ENCODE data around the gene BTBD10. TPM values are rescaled to one million over a fixed set of nuclear protein-coding genes. Genes with fewer than 3 reads are reported as not detected.

BTBD10 gene
- total and polyA plus RNA-seq, 11 donors, result 5.9 to 31.4 (median 25.8) TPM

- Histone ChIP-seq H3K27me3 (no peaks in the 10 kb centered on the region), H3K9me3 (peaks cover 0 to under 1% (median 0%) of the 10 kb centered on the region in 12 donors), H3K27ac (no peak overlapping the region), H3K4me1 (no peaks in the 10 kb centered on the region), H3K4me3 (no peak overlapping the region), H3K36me3 (peaks cover 0 to 59% (median 49%) of the 10 kb centered on the region in 9 donors)
- WGBS, 4 donors, result 98 to 100% (median 99%) methylated on average over 1 of the region's 1 CpG
- DNase-seq (no peak), ATAC-seq (no peak)
- no peak for TF ChIP-seq CTCF (IDR thresholded peaks at IDR 0.05)
- no peak for TF ChIP-seq POLR2A (IDR thresholded peaks at IDR 0.05)
- intact Hi-C loops (cut with DNase I), result no loop called here
Measured at GRCh38 chr11:13391217-13391616, 71.8 kb downstream of the BTBD10 start.

- no peak overlapping the region for H3K4me3 ChIP-seq
- H3K27ac ChIP-seq, result no peak overlapping the region
- H3K9me3 ChIP-seq, result no peaks in the 10 kb centered on the region
- intact Hi-C loops (cut with DNase I), result loop anchor here in 3 of 10 donors (5.0 to 10.0 kb wide), 3 partner anchors 74 to 181 kb away; partner anchors contain the start of gene BTBD10 (in 3 of the 3)
- DNase-seq, result no peak
- H3K36me3 ChIP-seq, result peaks cover 0 to 80% (median 63%) of the 10 kb centered on the region in 9 donors
- no peak for ATAC-seq
- WGBS, 4 donors, result 82 to 89% (median 87%) methylated on average over 5 of the region's 5 CpGs
- peaks cover 0 to 12% (median 5%) of the 10 kb centered on the region in 12 donors for H3K4me1 ChIP-seq
- H3K27me3 ChIP-seq, result no peaks in the 10 kb centered on the region
- TF ChIP-seq POLR2A (IDR thresholded peaks at IDR 0.05) (no peak), CTCF (IDR thresholded peaks at IDR 0.05) (no peak)
Measured at GRCh38 chr11:13388741-13389140, 74.3 kb downstream of the BTBD10 start.

- intact Hi-C loops (cut with DNase I), result loop anchor here in 3 of 10 donors (5.0 to 10.0 kb wide), 3 partner anchors 76 to 179 kb away; partner anchors contain the start of gene BTBD10 (in 3 of the 3)
- peaks cover 0 to 96% (median 83%) of the 10 kb centered on the region in 9 donors for H3K36me3 ChIP-seq
- whole genome bisulfite sequencing, 4 donors, result 83 to 90% (median 88%) methylated on average over 2 of the region's 2 CpGs
Measured at GRCh38 chr11:13386567-13386966, 76.5 kb downstream of the BTBD10 start.

More at GRCh38 chr11:13386567-13386966, 76.5 kb downstream of the BTBD10 start:
- no peak for ATAC-seq
- H3K27me3 ChIP-seq, result no peaks in the 10 kb centered on the region
- no peaks in the 10 kb centered on the region for H3K9me3 ChIP-seq
- H3K4me1 ChIP-seq, result peaks cover 0 to 12% (median 5%) of the 10 kb centered on the region in 12 donors
- no peak overlapping the region for H3K4me3 ChIP-seq
- H3K27ac ChIP-seq, result no peak overlapping the region
- DNase-seq, result no peak
- TF ChIP-seq CTCF (IDR thresholded peaks at IDR 0.05), result no peak
